ENCODE measurements around the gene SSTR3.

The SSTR3 gene

GRCh38 chr22:37226087-37226486 lies 13.8 kb upstream of the SSTR3 start:
- H3K9me2 ChIP-seq (replicated peaks; ENCODE audit: control insufficient read depth, low read length), result no peaks in the 10 kb centered on the region
- no peaks in the 10 kb centered on the region for H4K20me1 ChIP-seq (ENCODE audit: control insufficient read depth, insufficient read depth, low read depth, low read length)
- no peaks in the 10 kb centered on the region for H3K27me3 ChIP-seq (ENCODE audit: control insufficient read depth, low read length)
- H3K4me1 ChIP-seq (ENCODE audit: control insufficient read depth, low read length), result peaks cover 53% of the 10 kb centered on the region
- H3K27ac ChIP-seq (ENCODE audit: low read depth, low read length), result no peak overlapping the region
- no peak overlapping the region for H3K4me2 ChIP-seq (ENCODE audit: low read length)
- H3K36me3 ChIP-seq (ENCODE audit: control insufficient read depth, low read length), result peaks cover 67% of the 10 kb centered on the region
- peaks cover 23% of the 10 kb centered on the region for H3K79me2 ChIP-seq (ENCODE audit: control insufficient read depth, low read length)
- TF ChIP-seq CTCF (IDR thresholded peaks at IDR 0.05; ENCODE audit: low read depth, low read length, poor library complexity, severe bottlenecking) (no peak), EZH2phosphoT487 (IDR thresholded peaks at IDR 0.05; ENCODE audit: borderline replicate concordance, low read length) (no peak)
- H3K9me3 ChIP-seq (ENCODE audit: control insufficient read depth, insufficient read depth, low read length), result no peaks in the 10 kb centered on the region
- peaks cover 8% of the 10 kb centered on the region for H3F3A ChIP-seq (ENCODE audit: control insufficient read depth, insufficient read depth)
- no peak overlapping the region for H3K4me3 ChIP-seq (ENCODE audit: low read length)

GRCh38 chr22:37225481-37225880 lies 13.2 kb upstream of the SSTR3 start:
- Histone ChIP-seq H3K9me2 (replicated peaks; ENCODE audit: control insufficient read depth, low read length) (no peaks in the 10 kb centered on the region), H3K4me1 (ENCODE audit: control insufficient read depth, low read length) (peaks cover 53% of the 10 kb centered on the region), H3K36me3 (ENCODE audit: control insufficient read depth, low read length) (peaks cover 61% of the 10 kb centered on the region), H3K27me3 (ENCODE audit: control insufficient read depth, low read length) (no peaks in the 10 kb centered on the region), H3K27ac (ENCODE audit: low read depth, low read length) (no peak overlapping the region), H3K4me2 (ENCODE audit: low read length) (no peak overlapping the region), H3K79me2 (ENCODE audit: control insufficient read depth, low read length) (peaks cover 23% of the 10 kb centered on the region), H3K4me3 (ENCODE audit: low read length) (no peak overlapping the region), H3F3A (ENCODE audit: control insufficient read depth, insufficient read depth) (peaks cover 3% of the 10 kb centered on the region), H3K9me3 (ENCODE audit: control insufficient read depth, insufficient read depth, low read length) (no peaks in the 10 kb centered on the region), H4K20me1 (ENCODE audit: control insufficient read depth, insufficient read depth, low read depth, low read length) (no peaks in the 10 kb centered on the region)
- TF ChIP-seq CTCF (IDR thresholded peaks at IDR 0.05; ENCODE audit: low read depth, low read length, poor library complexity, severe bottlenecking), result no peak
- TF ChIP-seq EZH2phosphoT487 (IDR thresholded peaks at IDR 0.05; ENCODE audit: borderline replicate concordance, low read length), result no peak

GRCh38 chr22:37224757-37225420 lies 12.6 kb upstream of the SSTR3 start:
- Histone ChIP-seq H3K4me2 (ENCODE audit: low read length) (no peak overlapping the region), H3K4me3 (ENCODE audit: low read length) (no peak overlapping the region), H3F3A (ENCODE audit: control insufficient read depth, insufficient read depth) (no peaks in the 10 kb centered on the region), H3K4me1 (ENCODE audit: control insufficient read depth, low read length) (peaks cover 52% of the 10 kb centered on the region), H3K27me3 (ENCODE audit: control insufficient read depth, low read length) (no peaks in the 10 kb centered on the region), H3K27ac (ENCODE audit: low read depth, low read length) (no peak overlapping the region), H3K79me2 (ENCODE audit: control insufficient read depth, low read length) (peaks cover 23% of the 10 kb centered on the region), H3K36me3 (ENCODE audit: control insufficient read depth, low read length) (peaks cover 58% of the 10 kb centered on the region), H3K9me3 (ENCODE audit: control insufficient read depth, insufficient read depth, low read length) (no peaks in the 10 kb centered on the region), H4K20me1 (ENCODE audit: control insufficient read depth, insufficient read depth, low read depth, low read length) (no peaks in the 10 kb centered on the region), H3K9me2 (replicated peaks; ENCODE audit: control insufficient read depth, low read length) (no peaks in the 10 kb centered on the region)
- TF ChIP-seq EZH2phosphoT487 (IDR thresholded peaks at IDR 0.05; ENCODE audit: borderline replicate concordance, low read length) (no peak), CTCF (IDR thresholded peaks at IDR 0.05; ENCODE audit: low read depth, low read length, poor library complexity, severe bottlenecking) (no peak)

Measured in DOHH2 (cell line).